Measurements from ENCODE around the gene BOD1.

Gene BOD1

DNA sequence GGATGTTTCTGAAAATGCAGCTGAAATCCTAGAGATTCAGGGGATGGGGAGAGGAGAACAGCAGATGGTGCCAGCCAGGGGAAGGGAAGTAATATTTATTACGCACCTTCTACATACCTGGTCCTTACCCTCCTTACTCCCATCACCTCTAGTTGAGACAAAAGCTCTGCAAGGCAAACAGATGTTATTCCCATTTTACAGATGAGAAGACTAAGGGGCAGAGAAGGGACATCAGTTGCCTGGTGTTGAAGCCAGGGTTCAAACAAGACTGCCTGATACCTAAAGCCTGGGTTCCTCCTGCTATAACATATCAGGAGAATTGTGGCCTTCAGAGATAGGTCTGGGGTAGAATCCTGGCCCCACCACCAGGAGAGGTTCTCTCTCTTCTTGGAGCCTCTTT is 7.3 kb upstream of the BOD1 start:
- no peaks in the 10 kb centered on the region for H3K9me2 ChIP-seq (replicated peaks; ENCODE audit: control insufficient read depth, low read length)
- no peak overlapping the region for H3K4me2 ChIP-seq (ENCODE audit: low read length)
- H3K79me2 ChIP-seq (ENCODE audit: control insufficient read depth, low read length) = no peaks in the 10 kb centered on the region
- no peaks in the 10 kb centered on the region for H3K36me3 ChIP-seq (ENCODE audit: control insufficient read depth, low read length)
- no peak overlapping the region for H3K27ac ChIP-seq (ENCODE audit: low read depth, low read length)
- H3K9me3 ChIP-seq (ENCODE audit: control insufficient read depth, insufficient read depth, low read length) = no peaks in the 10 kb centered on the region
- peaks cover 6% of the 10 kb centered on the region; the same call in 1 of the 2 replicates for H3K27me3 ChIP-seq (ENCODE audit: control insufficient read depth, low read length)
- H3K4me1 ChIP-seq (ENCODE audit: control insufficient read depth, low read length) = peaks cover 18% of the 10 kb centered on the region
- H3K4me3 ChIP-seq (ENCODE audit: low read length) = no peak overlapping the region
- TF ChIP-seq, protein P1, sequence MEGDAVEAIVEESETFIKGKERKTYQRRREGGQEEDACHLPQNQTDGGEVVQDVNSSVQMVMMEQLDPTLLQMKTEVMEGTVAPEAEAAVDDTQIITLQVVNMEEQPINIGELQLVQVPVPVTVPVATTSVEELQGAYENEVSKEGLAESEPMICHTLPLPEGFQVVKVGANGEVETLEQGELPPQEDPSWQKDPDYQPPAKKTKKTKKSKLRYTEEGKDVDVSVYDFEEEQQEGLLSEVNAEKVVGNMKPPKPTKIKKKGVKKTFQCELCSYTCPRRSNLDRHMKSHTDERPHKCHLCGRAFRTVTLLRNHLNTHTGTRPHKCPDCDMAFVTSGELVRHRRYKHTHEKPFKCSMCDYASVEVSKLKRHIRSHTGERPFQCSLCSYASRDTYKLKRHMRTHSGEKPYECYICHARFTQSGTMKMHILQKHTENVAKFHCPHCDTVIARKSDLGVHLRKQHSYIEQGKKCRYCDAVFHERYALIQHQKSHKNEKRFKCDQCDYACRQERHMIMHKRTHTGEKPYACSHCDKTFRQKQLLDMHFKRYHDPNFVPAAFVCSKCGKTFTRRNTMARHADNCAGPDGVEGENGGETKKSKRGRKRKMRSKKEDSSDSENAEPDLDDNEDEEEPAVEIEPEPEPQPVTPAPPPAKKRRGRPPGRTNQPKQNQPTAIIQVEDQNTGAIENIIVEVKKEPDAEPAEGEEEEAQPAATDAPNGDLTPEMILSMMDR (IDR thresholded peaks at IDR 0.05; ENCODE audit: low read depth, low read length, poor library complexity, severe bottlenecking) = no peak
- no peak for TF ChIP-seq EZH2phosphoT487 (IDR thresholded peaks at IDR 0.05; ENCODE audit: borderline replicate concordance, low read length)
- H3F3A ChIP-seq (ENCODE audit: control insufficient read depth, insufficient read depth) = no peaks in the 10 kb centered on the region
- H4K20me1 ChIP-seq (ENCODE audit: control insufficient read depth, insufficient read depth, low read depth, low read length) = no peaks in the 10 kb centered on the region

DNA sequence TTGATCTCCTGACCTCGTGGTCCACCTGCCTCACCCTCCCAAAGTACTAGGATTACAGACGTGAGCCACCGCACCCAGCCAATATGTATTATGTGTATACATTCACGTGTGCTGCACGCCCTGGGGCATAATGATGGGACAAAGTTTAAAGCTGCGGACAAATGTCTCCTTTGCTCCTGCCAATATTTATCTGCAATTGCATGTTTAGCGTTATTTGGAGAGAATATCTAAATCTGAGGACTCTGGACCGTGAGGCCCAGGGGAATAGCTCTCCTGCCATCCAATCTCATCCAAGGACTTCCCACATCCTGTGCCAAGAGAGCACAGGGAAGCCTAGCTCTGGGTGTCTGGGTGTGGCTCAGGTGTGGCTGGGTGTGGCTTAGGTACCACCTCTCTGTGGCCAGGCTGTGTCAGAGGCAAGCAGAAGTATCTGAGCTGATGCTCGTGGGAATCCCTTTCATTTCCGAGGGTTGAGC is 6.9 kb upstream of the BOD1 start:
- Histone ChIP-seq H3F3A (ENCODE audit: control insufficient read depth, insufficient read depth) (no peaks in the 10 kb centered on the region), H3K4me2 (ENCODE audit: low read length) (no peak overlapping the region), H3K36me3 (ENCODE audit: control insufficient read depth, low read length) (no peaks in the 10 kb centered on the region), H3K4me3 (ENCODE audit: low read length) (no peak overlapping the region), H3K4me1 (ENCODE audit: control insufficient read depth, low read length) (peaks cover 21% of the 10 kb centered on the region), H3K79me2 (ENCODE audit: control insufficient read depth, low read length) (no peaks in the 10 kb centered on the region), H3K9me3 (ENCODE audit: control insufficient read depth, insufficient read depth, low read length) (no peaks in the 10 kb centered on the region), H3K27ac (ENCODE audit: low read depth, low read length) (no peak overlapping the region), H3K9me2 (replicated peaks; ENCODE audit: control insufficient read depth, low read length) (no peaks in the 10 kb centered on the region), H3K27me3 (ENCODE audit: control insufficient read depth, low read length) (peaks cover 6% of the 10 kb centered on the region; the same call in 1 of the 2 replicates), H4K20me1 (ENCODE audit: control insufficient read depth, insufficient read depth, low read depth, low read length) (no peaks in the 10 kb centered on the region)
- TF ChIP-seq, protein P1 (IDR thresholded peaks at IDR 0.05; ENCODE audit: low read depth, low read length, poor library complexity, severe bottlenecking) = no peak
- TF ChIP-seq EZH2phosphoT487 (IDR thresholded peaks at IDR 0.05; ENCODE audit: borderline replicate concordance, low read length) = no peak

DNA sequence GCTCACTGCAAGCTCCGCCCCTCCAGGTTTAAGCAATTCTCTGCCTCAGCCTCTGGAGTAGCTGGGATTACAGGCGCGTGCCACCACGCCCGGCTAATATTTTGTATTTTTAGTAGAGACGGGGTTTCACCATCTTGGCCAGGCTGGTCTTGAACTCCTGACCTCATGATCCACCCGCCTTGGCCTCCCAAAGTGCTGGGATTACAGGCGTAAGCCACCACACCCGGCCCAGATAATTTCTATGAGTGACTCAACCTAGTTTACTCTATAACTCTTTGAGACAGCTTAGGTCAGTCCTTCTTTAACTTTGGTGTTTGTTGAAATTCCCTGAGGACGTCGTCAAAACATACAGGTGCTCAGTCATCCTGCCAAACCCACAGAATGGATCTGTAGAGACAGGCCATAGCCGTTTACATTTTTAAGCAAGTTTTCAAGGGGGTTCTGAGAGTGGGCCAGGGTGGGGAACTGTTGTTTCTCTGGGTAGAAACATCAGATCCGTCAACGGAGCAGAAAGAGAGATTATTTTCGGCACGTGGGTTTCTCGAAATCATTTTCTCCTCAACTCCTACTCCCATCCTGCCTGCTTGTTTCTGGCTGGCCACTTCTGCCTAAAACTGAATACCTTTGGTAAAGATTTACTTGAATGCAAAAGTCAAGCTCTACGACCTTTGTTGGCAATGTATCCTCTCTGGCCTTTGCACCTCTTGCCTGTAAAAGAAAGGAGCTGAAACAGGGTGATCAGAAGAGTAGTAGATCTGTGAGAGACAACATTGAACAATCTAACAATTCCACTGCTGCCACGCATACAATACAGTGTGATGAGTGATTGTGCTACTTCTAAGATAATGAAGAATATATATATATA is 6.0 kb upstream of the BOD1 start:
- Histone ChIP-seq H3K27me3 (ENCODE audit: control insufficient read depth, low read length) (no peaks in the 10 kb centered on the region), H3K4me2 (ENCODE audit: low read length) (no peak overlapping the region), H4K20me1 (ENCODE audit: control insufficient read depth, insufficient read depth, low read depth, low read length) (no peaks in the 10 kb centered on the region), H3K9me3 (ENCODE audit: control insufficient read depth, insufficient read depth, low read length) (no peaks in the 10 kb centered on the region), H3K36me3 (ENCODE audit: control insufficient read depth, low read length) (no peaks in the 10 kb centered on the region), H3K27ac (ENCODE audit: low read depth, low read length) (no peak overlapping the region), H3K79me2 (ENCODE audit: control insufficient read depth, low read length) (no peaks in the 10 kb centered on the region), H3K9me2 (replicated peaks; ENCODE audit: control insufficient read depth, low read length) (no peaks in the 10 kb centered on the region), H3K4me3 (ENCODE audit: low read length) (no peak overlapping the region), H3K4me1 (ENCODE audit: control insufficient read depth, low read length) (peaks cover 22% of the 10 kb centered on the region), H3F3A (ENCODE audit: control insufficient read depth, insufficient read depth) (no peaks in the 10 kb centered on the region)
- no peak for TF ChIP-seq EZH2phosphoT487 (IDR thresholded peaks at IDR 0.05; ENCODE audit: borderline replicate concordance, low read length)
- TF ChIP-seq, protein P1 (IDR thresholded peaks at IDR 0.05; ENCODE audit: low read depth, low read length, poor library complexity, severe bottlenecking) = no peak
